Measurements from ENCODE around the gene PLEKHN1. TPM values are rescaled to one million over a fixed set of nuclear protein-coding genes. Genes with fewer than 3 reads are reported as not detected.
"Not testable (repeated sequence)": the region's sequence is repeated elsewhere in the genome, so short reads cannot be mapped to it uniquely, and the experiment has no call there.

PLEKHN1 gene
- total RNA-seq, 1 donor from 2014 or later = not detected

GRCh38 chr1:998995-999724 lies 32.9 kb downstream of the PLEKHN1 start:
- DNase-seq (peak; percentile 68), ATAC-seq (peak; percentile 12)
- intact Hi-C loops (cut with micrococcal nuclease) = no loop called here

DNA sequence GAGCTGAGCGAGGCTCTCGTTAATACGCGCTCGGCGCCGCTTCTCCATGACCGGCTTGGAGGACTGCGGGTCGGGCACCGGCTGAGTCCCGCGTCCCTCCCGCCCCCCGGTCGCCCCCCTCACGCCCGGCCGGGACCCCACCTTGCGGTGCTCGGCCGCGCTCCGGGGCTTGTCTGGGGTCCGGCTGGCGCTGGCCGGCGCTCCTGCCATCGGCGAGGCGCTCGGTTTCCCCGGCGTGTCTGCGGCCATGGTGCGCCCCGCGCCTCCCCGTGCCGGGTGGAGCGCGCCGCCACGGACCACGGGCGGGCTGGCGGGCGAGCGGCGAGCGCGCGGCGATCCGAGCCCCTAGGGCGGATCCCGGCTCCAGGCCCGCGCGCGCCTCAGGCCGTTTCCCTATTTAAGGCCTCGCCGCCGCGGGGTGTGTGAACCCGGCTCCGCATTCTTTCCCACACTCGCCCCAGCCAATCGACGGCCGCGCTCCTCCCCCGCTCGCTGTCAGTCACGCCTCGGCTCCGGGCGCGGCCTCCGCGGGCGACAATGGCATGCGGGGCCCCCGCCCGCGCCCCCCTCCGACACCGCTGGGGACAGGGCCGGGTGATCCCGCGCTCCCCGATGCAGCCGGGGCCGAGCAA lies 33.6 kb downstream of the PLEKHN1 start, which contains the start of gene HES4:
Gene HES4 (minus strand): TSS at position 373 of the 632 bp plus-strand sequence. CDS start 124 bp downstream, at position 249.
- intact Hi-C loops (cut with micrococcal nuclease) = no loop called here
- peak; percentile 97 for DNase-seq

DNA sequence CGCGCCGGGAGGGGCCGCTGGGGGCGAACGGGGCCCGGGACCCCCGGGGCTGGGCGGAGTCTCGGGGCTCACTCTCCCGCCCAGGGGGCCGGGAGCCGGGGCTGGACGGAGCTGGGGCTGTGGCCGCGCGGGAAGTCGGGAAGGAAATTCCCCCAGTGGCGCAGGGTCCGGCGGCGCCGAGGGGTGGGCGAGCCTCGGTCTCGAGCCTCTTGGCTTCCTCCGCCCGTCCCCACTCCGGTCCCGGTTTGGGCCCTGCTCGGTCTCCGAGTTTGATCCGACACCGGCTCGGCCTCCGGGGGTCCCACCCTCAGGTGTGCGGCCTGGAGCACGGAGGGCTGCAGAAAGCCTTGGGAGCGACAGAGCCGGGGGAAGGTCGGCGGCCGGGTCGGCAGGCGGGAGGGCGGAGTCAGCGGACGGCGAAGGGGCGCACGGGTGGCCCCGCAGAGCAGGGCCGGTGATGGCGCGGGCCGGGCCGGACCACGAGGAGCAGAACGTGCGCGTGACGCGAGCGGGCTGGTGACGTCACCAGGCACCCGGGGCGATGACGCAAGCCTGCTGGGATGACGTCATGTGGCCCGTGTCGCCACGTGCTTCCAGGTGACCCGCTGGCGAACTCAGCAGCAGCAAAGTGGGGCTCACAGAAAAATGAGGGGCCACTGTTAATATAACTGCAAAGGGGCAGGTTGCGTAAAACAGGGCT lies 34.2 kb downstream of the PLEKHN1 start:
- intact Hi-C loops (cut with micrococcal nuclease) = no loop called here
- ATAC-seq (peak; percentile 69), DNase-seq (peak; percentile 86)

More for the DNA sequence above, 33.6 kb downstream of the PLEKHN1 start, which contains the start of gene HES4:
- ATAC-seq = peak; percentile 78

- ATAC-seq (peak; percentile 0), DNase-seq (no peak)
- intact Hi-C loops (cut with micrococcal nuclease) = no loop called here
Measured at GRCh38 chr1:1001057-1001783, 34.9 kb downstream of the PLEKHN1 start.

GRCh38 chr1:1003618-1004419 lies 37.5 kb downstream of the PLEKHN1 start:
- DNase-seq (no peak), ATAC-seq (no peak)
- intact Hi-C loops (cut with micrococcal nuclease) = no loop called here

DNA sequence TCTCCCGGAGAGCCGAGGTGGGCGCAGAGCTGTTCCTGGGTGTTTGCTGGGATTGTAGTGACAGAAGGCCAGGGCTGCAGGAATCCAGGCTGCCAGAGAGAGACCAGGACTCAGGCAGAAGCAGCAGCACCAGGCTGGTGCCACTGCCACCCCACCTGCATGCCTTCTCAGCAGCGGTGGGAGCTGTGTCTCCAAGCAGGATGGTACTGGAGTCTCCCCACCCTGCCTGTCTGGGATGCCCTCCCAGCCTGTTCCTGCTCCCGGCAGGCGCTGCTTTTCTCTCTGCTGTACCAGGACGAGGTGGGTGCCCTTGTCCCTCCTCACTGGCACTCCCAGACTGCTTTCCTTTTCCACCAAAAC lies 38.1 kb downstream of the PLEKHN1 start:
- DNase-seq (no peak), ATAC-seq (no peak)
- intact Hi-C loops (cut with micrococcal nuclease) = no loop called here

GRCh38 chr1:1004780-1005697 lies 38.8 kb downstream of the PLEKHN1 start:
- peak; percentile 27 for ATAC-seq
- DNase-seq = peak; percentile 73
- intact Hi-C loops (cut with micrococcal nuclease) = no loop called here

- ATAC-seq (no peak), DNase-seq (no peak)
- intact Hi-C loops (cut with micrococcal nuclease) = no loop called here
Measured at GRCh38 chr1:1005774-1006304, 39.6 kb downstream of the PLEKHN1 start.

DNA sequence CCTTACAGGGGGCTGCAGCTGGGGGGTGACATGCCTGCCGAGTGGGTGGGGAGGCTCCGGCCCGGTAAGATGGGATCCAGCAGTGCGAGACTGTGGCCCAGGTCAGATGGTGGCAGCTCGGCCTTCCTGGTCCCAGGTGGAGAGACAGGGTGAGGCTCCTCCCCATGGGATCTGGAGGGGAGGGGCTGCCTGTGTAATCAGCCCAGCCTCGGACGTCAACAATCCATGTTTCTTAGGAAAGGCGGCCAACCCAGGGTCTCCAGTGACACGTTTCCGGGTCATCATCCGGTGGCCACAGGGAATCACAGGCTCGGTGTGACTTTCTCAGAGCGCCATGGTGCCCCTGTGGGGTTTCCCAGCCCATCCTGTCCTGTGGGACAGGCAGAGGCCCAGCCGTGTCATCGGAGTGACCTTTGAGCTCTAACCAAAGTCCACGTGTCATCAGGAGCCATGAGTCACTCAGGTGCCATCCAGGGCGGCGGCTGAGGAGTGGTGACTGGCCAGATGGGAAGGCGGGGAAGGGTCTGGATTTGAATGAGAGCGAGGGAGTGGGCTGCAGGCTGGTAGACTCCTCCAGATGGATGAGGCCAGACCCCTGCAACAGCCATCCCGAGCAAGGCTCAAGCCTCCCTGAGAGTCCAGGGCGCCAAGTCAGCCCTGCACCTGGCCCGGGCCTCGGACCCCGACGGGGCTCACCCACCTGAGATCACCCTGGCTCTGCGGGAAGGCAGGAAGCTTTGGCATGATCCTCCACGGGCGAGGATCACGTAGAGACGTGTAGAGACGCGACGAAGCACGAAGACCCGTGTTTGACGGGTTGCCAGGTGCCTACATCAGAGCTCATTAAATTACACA lies 40.2 kb downstream of the PLEKHN1 start:
- intact Hi-C loops (cut with micrococcal nuclease) = no loop called here
- DNase-seq (no peak), ATAC-seq (no peak)

GRCh38 chr1:1010131-1010530 lies 43.8 kb downstream of the PLEKHN1 start:
- ATAC-seq; DNase-seq; intact Hi-C loops (cut with micrococcal nuclease): not testable (repeated sequence)

DNA sequence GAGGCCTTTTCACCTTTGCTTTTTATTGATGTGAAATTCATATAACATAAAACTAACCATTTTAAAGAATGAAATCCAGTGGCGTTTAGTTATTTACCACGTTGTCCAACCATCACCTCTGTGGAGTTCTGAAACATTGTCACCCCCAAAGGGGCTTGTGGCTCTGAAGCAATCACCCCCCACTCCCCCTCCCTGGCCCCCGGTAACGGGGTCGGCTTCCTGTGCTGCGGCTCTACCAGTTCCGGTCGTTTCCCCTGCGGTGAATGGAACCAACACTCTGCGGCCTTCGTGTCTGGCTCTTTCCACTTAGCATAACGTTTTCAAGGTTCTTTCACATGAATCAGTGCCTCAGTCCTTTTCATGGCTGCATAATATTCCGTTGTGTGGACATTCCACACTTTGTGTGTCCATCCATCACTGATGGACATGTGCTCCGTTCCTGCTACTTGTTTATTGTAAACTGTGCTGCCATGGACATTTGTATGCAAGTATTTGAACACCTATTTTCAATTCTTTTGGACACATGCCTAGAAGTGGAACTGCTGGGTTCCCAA lies 45.2 kb downstream of the PLEKHN1 start:
- no peak for DNase-seq
- intact Hi-C loops (cut with micrococcal nuclease) = no loop called here
- ATAC-seq = no peak

DNA sequence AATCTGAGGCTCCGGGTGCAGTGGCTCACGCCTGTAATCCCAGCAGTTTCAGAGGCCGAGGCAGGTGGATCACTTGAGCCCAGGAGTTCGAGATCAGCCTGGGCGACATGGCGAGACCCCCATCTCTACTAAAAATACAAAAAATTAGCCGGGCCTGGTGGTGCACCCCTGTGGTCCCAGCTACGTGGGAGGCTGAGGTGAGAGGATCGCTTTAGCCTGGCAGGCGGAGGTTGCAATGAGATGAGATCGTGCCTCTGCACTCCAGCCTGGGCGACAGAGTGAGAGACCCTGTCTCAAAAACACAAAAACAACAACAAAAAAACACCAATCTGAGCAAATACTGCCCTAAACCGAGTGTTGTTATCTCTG lies 46.4 kb downstream of the PLEKHN1 start:
- DNase-seq = peak; percentile 23
- intact Hi-C loops (cut with micrococcal nuclease); ATAC-seq: not testable (repeated sequence)

- ATAC-seq = peak; percentile 92
- intact Hi-C loops (cut with micrococcal nuclease) = no loop called here
- peak; percentile 96 for DNase-seq
Measured at GRCh38 chr1:1013105-1013921, 47.0 kb downstream of the PLEKHN1 start, which contains the start of gene ISG15. TSS of gene ISG15 (plus strand) at chr1:1013497. CDS start at chr1:1013574, 77 bp downstream.

DNA sequence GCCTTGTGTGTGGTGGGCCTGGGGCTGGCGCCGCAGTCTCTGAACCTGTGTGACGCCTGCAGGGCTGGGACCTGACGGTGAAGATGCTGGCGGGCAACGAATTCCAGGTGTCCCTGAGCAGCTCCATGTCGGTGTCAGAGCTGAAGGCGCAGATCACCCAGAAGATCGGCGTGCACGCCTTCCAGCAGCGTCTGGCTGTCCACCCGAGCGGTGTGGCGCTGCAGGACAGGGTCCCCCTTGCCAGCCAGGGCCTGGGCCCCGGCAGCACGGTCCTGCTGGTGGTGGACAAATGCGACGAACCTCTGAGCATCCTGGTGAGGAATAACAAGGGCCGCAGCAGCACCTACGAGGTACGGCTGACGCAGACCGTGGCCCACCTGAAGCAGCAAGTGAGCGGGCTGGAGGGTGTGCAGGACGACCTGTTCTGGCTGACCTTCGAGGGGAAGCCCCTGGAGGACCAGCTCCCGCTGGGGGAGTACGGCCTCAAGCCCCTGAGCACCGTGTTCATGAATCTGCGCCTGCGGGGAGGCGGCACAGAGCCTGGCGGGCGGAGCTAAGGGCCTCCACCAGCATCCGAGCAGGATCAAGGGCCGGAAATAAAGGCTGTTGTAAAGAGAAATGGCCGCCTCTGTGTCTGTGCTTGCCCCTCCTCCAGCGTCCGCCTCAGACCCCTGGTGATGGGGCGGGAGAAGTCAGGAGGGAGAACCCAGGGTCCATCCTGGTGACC lies 47.8 kb downstream of the PLEKHN1 start:
- no peak for DNase-seq

More for the DNA sequence above, 47.8 kb downstream of the PLEKHN1 start:
- peak; percentile 22 for ATAC-seq
- intact Hi-C loops (cut with micrococcal nuclease) = no loop called here
